Adrenal gland (tissue), 12 donors: Measurements from ENCODE around the gene MAP2K6. TPM values are rescaled to one million over a fixed set of nuclear protein-coding genes. Genes with fewer than 3 reads are reported as not detected.

Experiments
- DNase-seq, 7 donors: peaks; one replicate each; pipeline ENCODE4 v3.0.0-alpha.2; 2019 to 2020
- H3K27ac ChIP-seq, 5 donors: fragments of 200-600 bp; sonication (generic) in 4 of 5; 1 replicate in 3 of 5; 2 replicates in 2 of 5; pipeline versions ENCODE4 v1.5.1 to v1.8.0; 2016 to 2020; ENCODE audit warnings: mild to moderate bottlenecking in 1 of 5
- H3K27me3 ChIP-seq: fragments of 200-600 bp; 2 replicates; pipeline ENCODE4 v1.8.0; 2021
- H3K36me3 ChIP-seq, 2 donors: fragments of 200-600 bp; replicated peaks in 1 of 2; 1 replicate in 1 of 2; 2 replicates in 1 of 2; pipeline versions ENCODE4 v1.5.1 to v1.8.0; 2018 to 2022
- H3K4me1 ChIP-seq, 2 donors: fragments of 200-600 bp; replicated peaks in 1 of 2; 1 replicate in 1 of 2; 2 replicates in 1 of 2; pipeline versions ENCODE4 v1.5.1 to v1.8.0; 2018 to 2021
- H3K4me3 ChIP-seq, 4 donors: fragments of 200-600 bp; sonication (generic) in 3 of 4; one replicate each; pipeline ENCODE4 v1.5.1; 2016 to 2018
- H3K9me3 ChIP-seq, 3 donors: fragments of 200-600 bp; sonication (generic) in 1 of 3; replicated peaks in 1 of 3; 1 replicate in 2 of 3; 2 replicates in 1 of 3; pipeline versions ENCODE4 v1.5.1 to v1.8.0; 2016 to 2021
- CTCF ChIP-seq, 6 experiments: fragments of 450-650 bp in 4 of 6; fragments of 200-600 bp in 2 of 6; sonication (generic) in 1 of 6; IDR thresholded peaks; 1 replicate in 5 of 6; 2 replicates in 1 of 6; pipeline versions ENCODE4 v1.5.1 to v1.8.0; 2016 to 2021; ENCODE audit warnings: antibody characterized with exemption in 6 of 6, mild to moderate bottlenecking in 2 of 6, moderate library complexity in 1 of 6
- POLR2A ChIP-seq, 2 donors: fragments of 450-650 bp; IDR thresholded peaks; one replicate each; pipeline ENCODE4 v1.6.1; 2017; ENCODE audit warnings: antibody characterized with exemption in 2 of 2, mild to moderate bottlenecking in 2 of 2, moderate library complexity in 1 of 2
- WGBS, 4 donors: extraction: QIAGEN DNeasy Blood & Tissue Kit in 2 of 4; methylation state at CpG; one replicate each; pipeline versions ENCODE4 v1.1.5 to v1.1.7; 2013 to 2017; 5-methylcytosine and 5-hydroxymethylcytosine counted together
- intact Hi-C, 2 donors: fragments of 100-400 bp; cut with DNase I; formaldehyde crosslinking; loops; one replicate each; pipeline versions ENCODE4 v1.14.1 to v1.15.0; 2022 to 2023
- polyA plus RNA-seq, 3 donors: library from polyadenylated mRNA; stranded (reverse); fragments of 200-250 nt in 2 of 3; fragments of 350-450 nt in 1 of 3; fragmentation: Illumina TruSeq in 1 of 3; extraction: RNeasy Lipid Tissue Mini Kit (QIAGEN cat#74804) in 1 of 3; gene quantifications; one replicate each; pipeline ENCODE4 v1.2.3, GENCODE V29; 2013 to 2014
- total RNA-seq, 9 donors: library from RNA; depleted of rRNA in 4 of 9; stranded (reverse); fragments of >200 nt in 4 of 9; fragments of 120-200 nt in 1 of 9; fragmentation: NEBNext Ultra II Directional in 1 of 9; extraction: Animal tissue kit (Norgen Biotek cat#: 25700) in 1 of 9; gene quantifications; one replicate each; pipeline versions ENCODE4 v1.1.0 to v1.2.4, GENCODE V29; 2013 to 2023
- donor health status: healthy with polysubstance abuse.
- donor health status: Bipolar disorder and iron deficiency.
- donor health status: DM: yes; HTN: yes; CAD: no.
- donor health status: DM: no; HTN: no; CAD: no.
- donor health status: DM: no; HTN: no; CAD: no.
- donor health status: DM: yes; HTN: yes; CAD: no.

The MAP2K6 gene
- total and polyA plus RNA-seq, 12 donors = 0.53 to 7.0 (median 1.9) TPM

- H3K27me3 ChIP-seq = no peaks in the 10 kb centered on the region
- 75 to 82% (median 80%) methylated on average over 13 of the region's 13 CpGs for WGBS, 4 donors
- H3K9me3 ChIP-seq = no peaks in the 10 kb centered on the region
- H3K4me1 ChIP-seq = no peaks in the 10 kb centered on the region
- peak overlapping the region in 1 of 5 donors; percentile 0 for H3K27ac ChIP-seq
- no peak for DNase-seq
- H3K36me3 ChIP-seq = no peaks in the 10 kb centered on the region
- TF ChIP-seq POLR2A (IDR thresholded peaks at IDR 0.05) = no peak
- TF ChIP-seq CTCF (IDR thresholded peaks at IDR 0.05) = no peak
- no peak overlapping the region for H3K4me3 ChIP-seq
- intact Hi-C loops = no loop called here
Observed at GRCh38 chr17:69486779-69487637, 72.5 kb downstream of the MAP2K6 start.

- Histone ChIP-seq H3K4me3 (no peak overlapping the region), H3K27me3 (no peaks in the 10 kb centered on the region), H3K9me3 (no peaks in the 10 kb centered on the region), H3K27ac (no peak overlapping the region), H3K36me3 (no peaks in the 10 kb centered on the region), H3K4me1 (no peaks in the 10 kb centered on the region)
- TF ChIP-seq POLR2A (IDR thresholded peaks at IDR 0.05) = no peak
- intact Hi-C loops = no loop called here
- WGBS, 4 donors = 92 to 95% (median 93%) methylated on average over 4 of the region's 4 CpGs
- DNase-seq = no peak
Observed at GRCh38 chr17:69489313-69489712, 74.8 kb downstream of the MAP2K6 start.

DNA sequence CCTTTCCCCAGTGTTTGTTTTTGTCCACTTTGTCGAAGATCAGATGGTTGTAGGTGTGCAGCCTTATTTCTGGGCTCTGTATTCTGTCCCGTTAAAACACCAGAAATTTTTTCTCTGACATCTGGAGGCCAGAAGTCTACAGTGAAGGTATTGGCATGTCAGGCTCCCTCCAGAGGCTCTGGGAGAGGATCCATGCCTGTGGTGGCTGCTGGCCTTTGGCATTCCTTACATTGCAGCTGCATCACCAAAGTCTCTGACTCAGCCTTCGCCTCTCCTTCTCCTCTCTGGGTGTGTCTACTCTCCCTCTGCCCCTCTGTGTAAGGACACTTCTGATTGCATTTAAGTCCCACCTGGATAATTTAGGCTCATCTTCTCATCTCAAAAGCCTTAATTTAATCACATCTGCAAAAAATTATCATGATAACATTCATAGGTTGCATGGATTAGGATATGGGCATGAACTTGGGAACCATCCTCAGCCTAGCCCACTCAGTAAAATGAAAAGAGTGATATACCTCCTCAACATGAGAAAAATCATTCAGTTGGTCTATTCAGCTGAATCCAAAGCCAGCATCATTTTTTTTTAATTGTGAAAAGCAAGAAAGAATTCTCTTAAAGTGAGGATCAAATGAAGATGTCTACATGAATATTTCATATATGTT lies 78.0 kb downstream of the MAP2K6 start:
- H3K36me3 ChIP-seq = no peaks in the 10 kb centered on the region
- intact Hi-C loops = no loop called here
- TF ChIP-seq POLR2A (IDR thresholded peaks at IDR 0.05) = no peak
- no peak for TF ChIP-seq CTCF (IDR thresholded peaks at IDR 0.05)
- 73 to 82% (median 78%) methylated on average over 3 of the region's 3 CpGs for WGBS, 4 donors
- no peak for DNase-seq
- no peak overlapping the region for H3K27ac ChIP-seq
- no peak overlapping the region for H3K4me3 ChIP-seq
- H3K27me3 ChIP-seq = no peaks in the 10 kb centered on the region
- no peaks in the 10 kb centered on the region for H3K9me3 ChIP-seq
- H3K4me1 ChIP-seq = no peaks in the 10 kb centered on the region

GRCh38 chr17:69495787-69496186 lies 81.3 kb downstream of the MAP2K6 start:
- intact Hi-C loops = no loop called here
- Histone ChIP-seq H3K27me3 (no peaks in the 10 kb centered on the region), H3K4me3 (no peak overlapping the region), H3K9me3 (no peaks in the 10 kb centered on the region), H3K27ac (no peak overlapping the region), H3K4me1 (no peaks in the 10 kb centered on the region), H3K36me3 (no peaks in the 10 kb centered on the region)
- TF ChIP-seq POLR2A (IDR thresholded peaks at IDR 0.05) = no peak
- no peak for TF ChIP-seq CTCF (IDR thresholded peaks at IDR 0.05)
- DNase-seq = no peak
- WGBS, 4 donors = 80 to 86% (median 83%) methylated on average over 5 of the region's 5 CpGs
